ENCODE data around the gene EMSY. TPM values are rescaled to one million over a fixed set of nuclear protein-coding genes. Genes with fewer than 3 reads are reported as not detected.

The EMSY gene
- total RNA-seq, 4 donors from 2014 or later = 29.0 to 39.8 (median 37.5) TPM

GRCh38 chr11:76553554-76554476, 109.0 kb downstream of the EMSY start:
- 68 to 77% methylated on average over 8 of the region's 8 CpGs for WGBS, 2 donors (ENCODE audit: low coverage in 1 of 2)
- H3K27ac ChIP-seq = no peak overlapping the region
- H3K9me3 ChIP-seq = no peaks in the 10 kb centered on the region
- ATAC-seq = no peak
- H3K4me1 ChIP-seq = no peaks in the 10 kb centered on the region
- TF ChIP-seq EP300 (IDR thresholded peaks at IDR 0.05) = no peak
- TF ChIP-seq POLR2AphosphoS5 (IDR thresholded peaks at IDR 0.05) = no peak
- TF ChIP-seq POLR2A (IDR thresholded peaks at IDR 0.05) = no peak
- TF ChIP-seq CTCF (IDR thresholded peaks at IDR 0.05) = no peak
- H3K27me3 ChIP-seq = no peaks in the 10 kb centered on the region
- no peak overlapping the region for H3K4me3 ChIP-seq
- H3K36me3 ChIP-seq = peaks cover 0 to 10% of the 10 kb centered on the region in 2 donors

GRCh38 chr11:76554767-76555166, 109.9 kb downstream of the EMSY start:
- Histone ChIP-seq H3K36me3 (peaks cover 0 to 8% of the 10 kb centered on the region in 2 donors), H3K27me3 (no peaks in the 10 kb centered on the region), H3K4me1 (no peaks in the 10 kb centered on the region), H3K27ac (no peak overlapping the region), H3K4me3 (no peak overlapping the region), H3K9me3 (no peaks in the 10 kb centered on the region)
- no peak for ATAC-seq
- no peak for TF ChIP-seq CTCF (IDR thresholded peaks at IDR 0.05)
- TF ChIP-seq POLR2A (IDR thresholded peaks at IDR 0.05) = no peak
- no peak for TF ChIP-seq POLR2AphosphoS5 (IDR thresholded peaks at IDR 0.05)
- TF ChIP-seq EP300 (IDR thresholded peaks at IDR 0.05) = no peak
- 71 to 84% methylated on average over 3 to 6 of the region's 6 CpGs for WGBS, 2 donors (ENCODE audit: low coverage in 1 of 2)

GRCh38 chr11:76557466-76557865, 112.6 kb downstream of the EMSY start:
- Histone ChIP-seq H3K4me1 (no peaks in the 10 kb centered on the region), H3K36me3 (no peaks in the 10 kb centered on the region), H3K9me3 (no peaks in the 10 kb centered on the region), H3K4me3 (no peak overlapping the region), H3K27ac (no peak overlapping the region), H3K27me3 (peaks cover 12% of the 10 kb centered on the region)
- no peak for ATAC-seq
- WGBS, 2 donors (ENCODE audit: low coverage in 1 of 2) = 92 to 97% methylated on average over 3 of the region's 3 CpGs
- TF ChIP-seq CTCF (IDR thresholded peaks at IDR 0.05) = no peak
- TF ChIP-seq EP300 (IDR thresholded peaks at IDR 0.05) = no peak
- TF ChIP-seq POLR2AphosphoS5 (IDR thresholded peaks at IDR 0.05) = no peak
- TF ChIP-seq POLR2A (IDR thresholded peaks at IDR 0.05) = no peak

- Histone ChIP-seq H3K27ac (no peak overlapping the region), H3K36me3 (no peaks in the 10 kb centered on the region), H3K9me3 (no peaks in the 10 kb centered on the region), H3K27me3 (peaks cover 19% of the 10 kb centered on the region), H3K4me3 (no peak overlapping the region), H3K4me1 (no peaks in the 10 kb centered on the region)
- 57% methylated on average over 1 of the region's 1 CpG; no CpG with 5 or more reads in 1 of the 2 donors for WGBS, 2 donors (ENCODE audit: low coverage in 1 of 2)
- TF ChIP-seq POLR2A (IDR thresholded peaks at IDR 0.05) (no peak), CTCF (IDR thresholded peaks at IDR 0.05) (no peak), EP300 (IDR thresholded peaks at IDR 0.05) (no peak), POLR2AphosphoS5 (IDR thresholded peaks at IDR 0.05) (no peak)
- ATAC-seq = no peak
Observed at GRCh38 chr11:76558473-76558872, 113.7 kb downstream of the EMSY start.

- TF ChIP-seq EP300 (IDR thresholded peaks at IDR 0.05) (no peak), CTCF (IDR thresholded peaks at IDR 0.05) (no peak), POLR2AphosphoS5 (IDR thresholded peaks at IDR 0.05) (no peak), POLR2A (IDR thresholded peaks at IDR 0.05) (no peak)
- no peaks in the 10 kb centered on the region for H3K4me1 ChIP-seq
- H3K27ac ChIP-seq = no peak overlapping the region
- no peaks in the 10 kb centered on the region for H3K36me3 ChIP-seq
- WGBS, 2 donors (ENCODE audit: low coverage in 1 of 2) = 100% methylated on average over 1 of the region's 1 CpG
- H3K27me3 ChIP-seq = peaks cover 23% of the 10 kb centered on the region
- H3K4me3 ChIP-seq = no peak overlapping the region
- ATAC-seq = no peak
- no peaks in the 10 kb centered on the region for H3K9me3 ChIP-seq
Observed at GRCh38 chr11:76558891-76559290, 114.1 kb downstream of the EMSY start.
